Endodermal cell (in vitro differentiated cells): ENCODE results near the gene KRTAP5-8. TPM values are rescaled to one million over a fixed set of nuclear protein-coding genes. Genes with fewer than 3 reads are reported as not detected.

Experiments
- DNase-seq: peaks from one replicate; pipeline ENCODE4 v3.0.0-alpha.2; 2017
- H3K27ac ChIP-seq: 2 replicates; pipeline ENCODE4 v1.5.1; 2013; ENCODE audit warnings: mild to moderate bottlenecking, low read depth, low read length, moderate library complexity
- H3K27me3 ChIP-seq: 2 replicates; pipeline ENCODE4 v1.6.1; 2013; ENCODE audit warnings: mild to moderate bottlenecking, low read length, moderate library complexity; ENCODE audit not compliant: insufficient read depth, control insufficient read depth, poor library complexity, severe bottlenecking
- H3K36me3 ChIP-seq: 2 replicates; pipeline ENCODE4 v1.7.0; 2013; ENCODE audit warnings: mild to moderate bottlenecking, low read length, moderate library complexity; ENCODE audit not compliant: control insufficient read depth, insufficient read depth
- H3K4me1 ChIP-seq: one replicate; pipeline ENCODE4 v1.7.0; 2013; ENCODE audit warnings: low read length; ENCODE audit not compliant: control insufficient read depth, insufficient read depth
- H3K4me3 ChIP-seq: 2 replicates; pipeline ENCODE4 v1.5.1; 2013; ENCODE audit warnings: mild to moderate bottlenecking, low read length, moderate library complexity
- H3K9ac ChIP-seq: 2 replicates; pipeline ENCODE4 v1.6.1; 2013; ENCODE audit warnings: mild to moderate bottlenecking, low read length, moderate library complexity; ENCODE audit not compliant: poor library complexity, severe bottlenecking; ENCODE audit errors: extremely low read depth
- H3K9me3 ChIP-seq: 2 replicates; pipeline ENCODE4 v1.6.1; 2013; ENCODE audit warnings: mild to moderate bottlenecking, low read length, moderate library complexity; ENCODE audit not compliant: control insufficient read depth
- H3K27ac Mint-ChIP-seq: 2 replicates; pipeline ENCODE4 v1.8.0; 2020; ENCODE audit warnings: mixed read lengths
- H3K27me3 Mint-ChIP-seq: 2 replicates; pipeline ENCODE4 v1.8.0; 2021; ENCODE audit warnings: mild to moderate bottlenecking, mixed read lengths; ENCODE audit not compliant: insufficient read depth
- H3K36me3 Mint-ChIP-seq: 2 replicates; pipeline ENCODE4 v1.8.0; 2020; ENCODE audit warnings: low read depth, mixed read lengths
- H3K4me1 Mint-ChIP-seq: 2 replicates; pipeline ENCODE4 v1.8.0; 2020; ENCODE audit warnings: mixed read lengths
- H3K4me3 Mint-ChIP-seq: 2 replicates; pipeline ENCODE4 v1.8.0; 2020; ENCODE audit warnings: mild to moderate bottlenecking, moderate library complexity, mixed read lengths
- H3K9me3 Mint-ChIP-seq: 2 replicates; pipeline ENCODE4 v1.8.0; 2020; ENCODE audit warnings: mild to moderate bottlenecking, mixed read lengths
- WGBS, 2 experiments: methylation state at CpG; one replicate each; pipeline versions ENCODE4 v1.1.5 to v1.1.7; 2013; ENCODE audit warnings: missing lambda C conversion rate in 2 of 2, mixed read lengths in 1 of 2; ENCODE audit not compliant: insufficient coverage in 1 of 2, insufficient read length in 1 of 2; 5-methylcytosine and 5-hydroxymethylcytosine counted together
- total RNA-seq, 2 donors: library from RNA; stranded (reverse); fragmentation: NEBNext Ultra II Directional in 1 of 2; extraction: Animal tissue kit (Norgen Biotek cat#: 25700) in 1 of 2; gene quantifications; 2 replicates in 1 of 2; 3 replicates in 1 of 2; pipeline ENCODE4 v1.2.1, GENCODE V29; 2021
- TF ChIP-seq, protein P1 (sequence below): fragments of 200-600 bp; sonication (generic); conservative IDR thresholded peaks from 2 replicates; pipeline ENCODE4 v1.5.0; 2021; ENCODE audit warnings: antibody characterized with exemption, mild to moderate bottlenecking

Gene KRTAP5-8
- total RNA-seq, 2 donors from 2014 or later: not detected

- peaks cover 32% of the 10 kb centered on the region for H3K36me3 ChIP-seq
- no peak overlapping the region for H3K9ac ChIP-seq
- H3K9me3 Mint-ChIP-seq: peaks cover 24% of the 10 kb centered on the region
- H3K36me3 Mint-ChIP-seq: peaks cover 50% of the 10 kb centered on the region
- H3K4me3 ChIP-seq: no peak overlapping the region
- TF ChIP-seq, protein P1, sequence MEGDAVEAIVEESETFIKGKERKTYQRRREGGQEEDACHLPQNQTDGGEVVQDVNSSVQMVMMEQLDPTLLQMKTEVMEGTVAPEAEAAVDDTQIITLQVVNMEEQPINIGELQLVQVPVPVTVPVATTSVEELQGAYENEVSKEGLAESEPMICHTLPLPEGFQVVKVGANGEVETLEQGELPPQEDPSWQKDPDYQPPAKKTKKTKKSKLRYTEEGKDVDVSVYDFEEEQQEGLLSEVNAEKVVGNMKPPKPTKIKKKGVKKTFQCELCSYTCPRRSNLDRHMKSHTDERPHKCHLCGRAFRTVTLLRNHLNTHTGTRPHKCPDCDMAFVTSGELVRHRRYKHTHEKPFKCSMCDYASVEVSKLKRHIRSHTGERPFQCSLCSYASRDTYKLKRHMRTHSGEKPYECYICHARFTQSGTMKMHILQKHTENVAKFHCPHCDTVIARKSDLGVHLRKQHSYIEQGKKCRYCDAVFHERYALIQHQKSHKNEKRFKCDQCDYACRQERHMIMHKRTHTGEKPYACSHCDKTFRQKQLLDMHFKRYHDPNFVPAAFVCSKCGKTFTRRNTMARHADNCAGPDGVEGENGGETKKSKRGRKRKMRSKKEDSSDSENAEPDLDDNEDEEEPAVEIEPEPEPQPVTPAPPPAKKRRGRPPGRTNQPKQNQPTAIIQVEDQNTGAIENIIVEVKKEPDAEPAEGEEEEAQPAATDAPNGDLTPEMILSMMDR: no peak
- H3K27me3 ChIP-seq: no peaks in the 10 kb centered on the region
- H3K27ac ChIP-seq: no peak overlapping the region
- peaks cover 11% of the 10 kb centered on the region for H3K4me1 ChIP-seq
- WGBS, 2 experiments: 96 to 97% methylated on average over 12 to 14 of the region's 15 CpGs
- H3K4me3 Mint-ChIP-seq: no peak overlapping the region
- no peak for DNase-seq
- H3K4me1 Mint-ChIP-seq: peaks cover 26% of the 10 kb centered on the region
- H3K27ac Mint-ChIP-seq: no peak overlapping the region
- H3K9me3 ChIP-seq: peaks cover 20% of the 10 kb centered on the region
- no peaks in the 10 kb centered on the region for H3K27me3 Mint-ChIP-seq
Measured at GRCh38 chr11:71502871-71503435, 34.9 kb upstream of the KRTAP5-8 start.

GRCh38 chr11:71504531-71504930, 33.3 kb upstream of the KRTAP5-8 start:
- H3K9me3 ChIP-seq: peaks cover 36% of the 10 kb centered on the region
- WGBS, 2 experiments: 53 to 70% methylated on average over 10 of the region's 10 CpGs
- peak; percentile 77 for DNase-seq
- H3K27me3 Mint-ChIP-seq: no peaks in the 10 kb centered on the region
- H3K27ac Mint-ChIP-seq: peak overlapping the region; percentile 80
- TF ChIP-seq, protein P1: no peak
- no peaks in the 10 kb centered on the region for H3K27me3 ChIP-seq
- H3K4me1 Mint-ChIP-seq: peaks cover 26% of the 10 kb centered on the region
- H3K9me3 Mint-ChIP-seq: peaks cover 39% of the 10 kb centered on the region
- peaks cover 52% of the 10 kb centered on the region for H3K36me3 Mint-ChIP-seq
- peaks cover 11% of the 10 kb centered on the region for H3K4me1 ChIP-seq
- H3K9ac ChIP-seq: no peak overlapping the region
- peaks cover 31% of the 10 kb centered on the region for H3K36me3 ChIP-seq
- H3K4me3 Mint-ChIP-seq: no peak overlapping the region
- H3K4me3 ChIP-seq: no peak overlapping the region
- no peak overlapping the region for H3K27ac ChIP-seq

- TF ChIP-seq, protein P1: no peak
- Mint-ChIP-seq H3K4me1 (peaks cover 26% of the 10 kb centered on the region), H3K4me3 (peak overlapping the region; percentile 31), H3K36me3 (peaks cover 54% of the 10 kb centered on the region), H3K9me3 (peaks cover 44% of the 10 kb centered on the region), H3K27me3 (peaks cover 3% of the 10 kb centered on the region), H3K27ac (peak overlapping the region; percentile 95)
- Histone ChIP-seq H3K36me3 (peaks cover 26% of the 10 kb centered on the region), H3K4me3 (no peak overlapping the region), H3K27me3 (no peaks in the 10 kb centered on the region), H3K4me1 (peaks cover 11% of the 10 kb centered on the region), H3K9ac (no peak overlapping the region), H3K27ac (no peak overlapping the region), H3K9me3 (peaks cover 41% of the 10 kb centered on the region)
- no peak for DNase-seq
- WGBS, 2 experiments: 91% methylated on average over 2 of the region's 2 CpGs; no CpG with 5 or more reads in 1 of the 2 experiments
Measured at GRCh38 chr11:71505001-71505400, 32.8 kb upstream of the KRTAP5-8 start.
